IMR-90 (cell line): ENCODE data around the gene GIMAP7. TPM values are rescaled to one million over a fixed set of nuclear protein-coding genes. Genes with fewer than 3 reads are reported as not detected.

Experiments
- ATAC-seq: fragments of 200-7000 bp; cut with Tn5 transposase; 2 replicates; pipeline ENCODE4 v1.9.1; 2020; ENCODE audit warnings: low read depth, mild to moderate bottlenecking, moderate library complexity
- BruUV-seq: library from RNA; stranded (reverse); fragments of 400-500 nt; replicated peaks from 2 replicates; lab custom pipeline; 2021; lab: Mats Ljungman, UMichigan
- CTCF ChIA-PET: fragments of 300-600 bp; formaldehyde crosslinking; extraction: SDS; loops from one replicate; lab custom pipeline; 2021; ENCODE audit warnings: antibody characterized with exemption; lab: Yijun Ruan, JAX
- POLR2A ChIA-PET: fragments of 300-600 bp; sonication (Branson Sonifier 250); formaldehyde crosslinking; loops from one replicate; lab custom pipeline; 2022; ENCODE audit warnings: antibody characterized with exemption; ENCODE audit not compliant: unreplicated experiment; lab: Charles Lee
- DNase-seq: peaks from one replicate; pipeline ENCODE4 v3.0.0; 2013
- H2AFZ ChIP-seq: replicated peaks from 2 replicates; pipeline ENCODE3; 2013; ENCODE audit warnings: low read length, mild to moderate bottlenecking; ENCODE audit not compliant: poor library complexity
- H2AK5ac ChIP-seq: 2 replicates; pipeline ENCODE4 v1.6.1; 2013; ENCODE audit warnings: low read depth, low read length, inconsistent platforms
- H2AK9ac ChIP-seq: replicated peaks from 2 replicates; pipeline ENCODE3; 2013; ENCODE audit warnings: mild to moderate bottlenecking, low read depth, low read length, moderate library complexity; ENCODE audit not compliant: poor library complexity
- H2BK120ac ChIP-seq: 2 replicates; pipeline ENCODE4 v1.6.1; 2013; ENCODE audit warnings: low read depth, low read length, inconsistent platforms
- H2BK15ac ChIP-seq: 3 replicates; pipeline ENCODE4 v1.6.1; 2013; ENCODE audit warnings: low read depth, low read length, inconsistent platforms
- H2BK20ac ChIP-seq: 2 replicates; pipeline ENCODE4 v1.6.1; 2013; ENCODE audit warnings: low read depth, mild to moderate bottlenecking, inconsistent platforms, low read length, moderate library complexity
- H2BK5ac ChIP-seq: 2 replicates; pipeline ENCODE4 v1.6.1; 2013; ENCODE audit warnings: mild to moderate bottlenecking, low read depth, low read length, inconsistent platforms; ENCODE audit not compliant: poor library complexity, severe bottlenecking
- H3K14ac ChIP-seq: replicated peaks from 2 replicates; pipeline ENCODE4 v1.6.1; 2013; ENCODE audit warnings: low read depth, low read length, inconsistent platforms
- H3K18ac ChIP-seq: 2 replicates; pipeline ENCODE4 v1.6.1; 2013; ENCODE audit warnings: low read depth, low read length, control low read depth
- H3K23ac ChIP-seq: 2 replicates; pipeline ENCODE4 v1.6.1; 2013; ENCODE audit warnings: low read depth, low read length, inconsistent platforms
- H3K27ac ChIP-seq: 2 replicates; pipeline ENCODE4 v1.5.1; 2013; ENCODE audit warnings: mild to moderate bottlenecking, control low read depth, low read length; ENCODE audit not compliant: insufficient read depth
- H3K27me3 ChIP-seq: 2 replicates; pipeline ENCODE4 v1.6.1; 2013; ENCODE audit warnings: low read length; ENCODE audit not compliant: control insufficient read depth, insufficient read depth
- H3K36me3 ChIP-seq: 2 replicates; pipeline ENCODE4 v1.6.1; 2013; ENCODE audit warnings: low read length, mixed read lengths; ENCODE audit not compliant: control insufficient read depth, insufficient read depth
- H3K4ac ChIP-seq: 2 replicates; pipeline ENCODE4 v1.6.1; 2013; ENCODE audit warnings: low read depth, low read length, inconsistent platforms
- H3K4me1 ChIP-seq: 2 replicates; pipeline ENCODE4 v1.6.1; 2013; ENCODE audit warnings: low read length, mixed read lengths; ENCODE audit not compliant: control insufficient read depth, insufficient read depth
- H3K4me2 ChIP-seq: 2 replicates; pipeline ENCODE4 v1.6.1; 2013; ENCODE audit warnings: low read depth, mild to moderate bottlenecking, control low read depth, low read length, moderate library complexity
- H3K4me3 ChIP-seq: 2 replicates; pipeline ENCODE4 v1.5.1; 2013; ENCODE audit warnings: low read depth, mild to moderate bottlenecking, control low read depth, low read length, moderate library complexity; ENCODE audit not compliant: insufficient read depth
- H3K56ac ChIP-seq: 2 replicates; pipeline ENCODE4 v1.6.1; 2013; ENCODE audit warnings: low read length, inconsistent platforms; ENCODE audit not compliant: insufficient read depth; ENCODE audit errors: extremely low read depth
- H3K79me1 ChIP-seq, 2 experiments: 2 replicates each; pipeline ENCODE4 v1.6.1; 2013; ENCODE audit warnings: low read length in 2 of 2, inconsistent platforms in 1 of 2, low read depth in 1 of 2
- H3K9ac ChIP-seq: 2 replicates; pipeline ENCODE4 v1.6.1; 2013; ENCODE audit warnings: low read depth, low read length, control low read depth
- H3K9me1 ChIP-seq: 2 replicates; pipeline ENCODE4 v1.6.1; 2013; ENCODE audit warnings: low read length, inconsistent platforms; ENCODE audit not compliant: insufficient read depth
- H3K9me3 ChIP-seq: 2 replicates; pipeline ENCODE4 v1.6.1; 2013; ENCODE audit warnings: low read length; ENCODE audit not compliant: control insufficient read depth, insufficient read depth
- H4K20me1 ChIP-seq: 2 replicates; pipeline ENCODE4 v1.6.1; 2013; ENCODE audit warnings: low read length, inconsistent platforms; ENCODE audit not compliant: insufficient read depth
- H4K5ac ChIP-seq: 2 replicates; pipeline ENCODE4 v1.6.1; 2013; ENCODE audit warnings: mild to moderate bottlenecking, low read depth, low read length, control low read depth
- H4K8ac ChIP-seq, 2 experiments: 2 replicates each; pipeline ENCODE4 v1.6.1; 2013; ENCODE audit warnings: low read depth in 2 of 2, low read length in 2 of 2, control low read depth in 1 of 2, inconsistent platforms in 1 of 2
- H4K91ac ChIP-seq: 2 replicates; pipeline ENCODE4 v1.6.1; 2013; ENCODE audit warnings: low read depth, low read length, inconsistent platforms; ENCODE audit not compliant: insufficient read depth
- CTCF ChIP-seq: conservative IDR thresholded peaks from 2 replicates; pipeline ENCODE4 v1.5.1; 2012; ENCODE audit warnings: mild to moderate bottlenecking, low read depth, low read length, improper control_type of control experiment
- MAFK ChIP-seq: IDR thresholded peaks from 2 replicates; pipeline ENCODE4 v1.6.1; 2012; ENCODE audit warnings: low read depth, low read length, improper control_type of control experiment
- MXI1 ChIP-seq: IDR thresholded peaks from 2 replicates; pipeline ENCODE4 v1.6.1; 2012; ENCODE audit warnings: low read depth, mild to moderate bottlenecking, low read length, moderate library complexity, borderline replicate concordance
- WGBS, 2 experiments: methylation state at CpG; one replicate each; pipeline versions ENCODE4 v1.1.5 to v1.1.7; 2013; ENCODE audit warnings: missing lambda C conversion rate in 2 of 2; ENCODE audit not compliant: insufficient read length in 1 of 2; ENCODE audit errors: extremely low coverage in 2 of 2; 5-methylcytosine and 5-hydroxymethylcytosine counted together
- dilution Hi-C: fragments of 300-500 bp; cut with HindIII; formaldehyde crosslinking; loops from one replicate; pipeline ENCODE4 v1.14.3; 2018; ENCODE audit warnings: low sequenced_read_pairs; ENCODE audit not compliant: unreplicated experiment
- in situ Hi-C: fragments of 300-500 bp; cut with MboI; formaldehyde crosslinking; loops from 3 replicates; pipeline ENCODE4 v1.14.3; 2019; ENCODE audit warnings: low sequenced_read_pairs, inconsistent platforms, mixed read lengths
- intact Hi-C: fragments of 100-400 bp; cut with micrococcal nuclease; formaldehyde crosslinking; loops from 2 replicates; pipeline ENCODE4 v1.10.0; 2022
- polyA plus RNA-seq, 3 experiments: library from polyadenylated mRNA; depleted of rRNA; stranded (reverse); fragments of >200 nt; gene quantifications; 2 replicates each; pipeline ENCODE4 v1.2.3, GENCODE V29; 2012; ENCODE audit warnings: low replicate concordance in 1 of 3
- total RNA-seq: library from RNA; depleted of rRNA; stranded (reverse); fragments of >200 nt; gene quantifications from 2 replicates; pipeline ENCODE4 v1.2.3, GENCODE V29; 2012

Gene GIMAP7
- total and polyA plus RNA-seq, 2 of the 4 experiments (the other 2 are of a cell fraction) = not detected

GRCh38 chr7:150468241-150468640, 46.4 kb upstream of the GIMAP7 start:
- Histone ChIP-seq H2BK15ac (no peak overlapping the region), H2BK20ac (no peak overlapping the region), H3K4me2 (no peak overlapping the region), H2BK120ac (no peak overlapping the region), H3K56ac (no peak overlapping the region), H3K9me3 (no peaks in the 10 kb centered on the region), H2AFZ (no peak overlapping the region), H3K9ac (no peak overlapping the region), H3K14ac (no peak overlapping the region), H3K23ac (no peak overlapping the region), H4K8ac (no peak overlapping the region), H4K5ac (no peak overlapping the region), H3K79me1 (no peaks in the 10 kb centered on the region), H3K36me3 (no peaks in the 10 kb centered on the region), H3K9me1 (no peaks in the 10 kb centered on the region), H3K4ac (no peak overlapping the region), H3K27ac (no peak overlapping the region), H2AK5ac (no peak overlapping the region), H4K91ac (no peak overlapping the region), H3K4me3 (no peak overlapping the region), H2BK5ac (no peak overlapping the region), H4K20me1 (no peaks in the 10 kb centered on the region), H3K27me3 (no peaks in the 10 kb centered on the region), H2AK9ac (no peak overlapping the region), H3K18ac (no peak overlapping the region), H3K4me1 (no peaks in the 10 kb centered on the region)
- ATAC-seq (no peak), DNase-seq (no peak)
- intact Hi-C loops (no loop called here), dilution Hi-C loops (no loop called here), in situ Hi-C loops (no loop called here)
- ChIA-PET POLR2A (no interaction called here), CTCF (no interaction called here)
- WGBS, 2 experiments = no CpG with 5 or more reads among the region's 3 CpGs
- BruUV-seq = no TSS peak
- TF ChIP-seq MXI1 (no peak), CTCF (no peak), MAFK (no peak)
